Mucosa of descending colon (tissue), 3 donors: ENCODE data around the gene TMEM267. TPM values are rescaled to one million over a fixed set of nuclear protein-coding genes. Genes with fewer than 3 reads are reported as not detected.
A peak's percentile ranks its signal among the peaks of the same experiment; 100 is the strongest.
"Not testable (repeated sequence)": the region's sequence is repeated elsewhere in the genome, so short reads cannot be mapped to it uniquely, and the experiment has no call there.

Experiments
- ATAC-seq: fragments of 200-7000 bp; cut with Tn5 transposase; one replicate; pipeline ENCODE4 v1.9.1; 2020; ENCODE audit warnings: mild to moderate bottlenecking, moderate library complexity
- DNase-seq, 3 donors: peaks; one replicate each; pipeline ENCODE4 v3.0.0-alpha.2; 2020
- H3K36me3 ChIP-seq: fragments of 200-600 bp; one replicate; pipeline ENCODE4 v1.8.0; 2021; ENCODE audit warnings: low read depth, mild to moderate bottlenecking
- H3K4me1 ChIP-seq: fragments of 200-600 bp; one replicate; pipeline ENCODE4 v1.8.0; 2021; ENCODE audit warnings: low read depth, mild to moderate bottlenecking
- H3K4me3 ChIP-seq: fragments of 200-600 bp; one replicate; pipeline ENCODE4 v1.8.0; 2021; ENCODE audit warnings: mild to moderate bottlenecking
- H3K9me3 ChIP-seq: fragments of 200-600 bp; one replicate; pipeline ENCODE4 v1.8.0; 2021; ENCODE audit warnings: mild to moderate bottlenecking
- intact Hi-C, 2 donors: fragments of 100-400 bp; cut with DNase I in 1 of 2; cut with micrococcal nuclease in 1 of 2; formaldehyde crosslinking; loops; one replicate each; pipeline versions ENCODE4 v1.11.0 to v1.11.1; 2022; cut with DNase I, micrococcal nuclease
- total RNA-seq, 3 donors: library from RNA; stranded (reverse); fragmentation: NEBNext Ultra II Directional in 2 of 3; extraction: Animal tissue kit (Norgen Biotek cat#: 25700) in 2 of 3; gene quantifications; one replicate each; pipeline versions ENCODE4 v1.2.1 to v1.2.4, GENCODE V29; 2021 to 2023
- TF ChIP-seq, protein P1 (sequence below): fragments of 200-600 bp; IDR thresholded peaks from one replicate; pipeline ENCODE4 v1.8.0; 2022; ENCODE audit warnings: antibody characterized with exemption, mild to moderate bottlenecking
- donor health status: DM: no; HTN: no; CAD: no; lungs with moderate emphysema.
- donor health status: DM: no; HTN: no; CAD: no.
- donor health status: DM: no; HTN: yes; CAD: no.

TMEM267 gene
- total RNA-seq, 3 donors from 2014 or later = 8.2 to 10.7 (median 10.6) TPM

DNA sequence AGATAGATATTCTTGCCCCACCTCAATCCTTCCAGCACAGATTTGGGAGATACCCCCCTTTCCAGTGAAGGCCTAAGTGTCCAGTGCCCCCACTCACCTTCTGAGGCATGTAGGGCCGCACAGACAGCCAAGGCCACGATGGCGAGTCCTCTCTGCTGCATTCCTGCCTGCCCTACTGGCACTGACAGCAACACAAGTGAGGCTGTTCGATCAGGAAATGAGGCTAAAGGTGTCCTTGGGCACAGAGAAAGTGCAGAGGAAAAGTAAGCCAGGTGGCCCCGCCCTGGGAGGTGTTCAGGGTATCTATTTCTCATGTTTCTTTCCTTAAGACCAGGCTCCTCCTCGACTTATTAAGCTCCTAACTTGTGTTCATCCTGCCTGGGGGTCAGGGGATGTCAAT lies 71.5 kb downstream of the TMEM267 start, which contains the start of gene CCL28:
Gene CCL28 (minus strand): TSS at position 236 of the 400 bp plus-strand sequence. CDS start 75 bp downstream, at position 161.
- Histone ChIP-seq H3K36me3 (no peaks in the 10 kb centered on the region), H3K4me3 (no peak within 1 kb of the TSS), H3K9me3 (no peaks in the 10 kb centered on the region), H3K4me1 (peaks cover 9% of the 10 kb centered on the region)
- peak; percentile 80 for ATAC-seq
- peak; percentile 79 to 90 (median 82) for DNase-seq
- TF ChIP-seq, protein P1, sequence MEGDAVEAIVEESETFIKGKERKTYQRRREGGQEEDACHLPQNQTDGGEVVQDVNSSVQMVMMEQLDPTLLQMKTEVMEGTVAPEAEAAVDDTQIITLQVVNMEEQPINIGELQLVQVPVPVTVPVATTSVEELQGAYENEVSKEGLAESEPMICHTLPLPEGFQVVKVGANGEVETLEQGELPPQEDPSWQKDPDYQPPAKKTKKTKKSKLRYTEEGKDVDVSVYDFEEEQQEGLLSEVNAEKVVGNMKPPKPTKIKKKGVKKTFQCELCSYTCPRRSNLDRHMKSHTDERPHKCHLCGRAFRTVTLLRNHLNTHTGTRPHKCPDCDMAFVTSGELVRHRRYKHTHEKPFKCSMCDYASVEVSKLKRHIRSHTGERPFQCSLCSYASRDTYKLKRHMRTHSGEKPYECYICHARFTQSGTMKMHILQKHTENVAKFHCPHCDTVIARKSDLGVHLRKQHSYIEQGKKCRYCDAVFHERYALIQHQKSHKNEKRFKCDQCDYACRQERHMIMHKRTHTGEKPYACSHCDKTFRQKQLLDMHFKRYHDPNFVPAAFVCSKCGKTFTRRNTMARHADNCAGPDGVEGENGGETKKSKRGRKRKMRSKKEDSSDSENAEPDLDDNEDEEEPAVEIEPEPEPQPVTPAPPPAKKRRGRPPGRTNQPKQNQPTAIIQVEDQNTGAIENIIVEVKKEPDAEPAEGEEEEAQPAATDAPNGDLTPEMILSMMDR = no peak
- intact Hi-C loops = no loop called here

DNA sequence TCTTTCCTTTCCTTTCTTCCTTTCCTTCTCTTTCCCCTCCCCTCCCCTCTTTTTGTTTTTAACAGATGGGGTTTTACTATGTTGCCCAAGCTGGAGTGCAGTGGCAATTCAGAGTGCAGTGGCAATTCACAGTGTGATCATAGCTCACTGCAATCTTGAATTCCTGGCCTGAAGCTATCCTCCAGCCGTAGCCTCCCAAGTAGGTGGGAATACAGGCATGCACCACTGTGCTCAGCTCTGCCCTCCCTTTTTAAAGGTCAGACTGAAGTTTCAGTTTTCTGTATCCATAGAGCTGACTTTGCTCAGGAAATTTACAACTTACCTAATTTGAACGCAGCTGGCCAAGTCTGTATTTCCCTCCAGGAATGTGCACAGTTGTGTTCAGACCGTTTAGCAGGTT lies 72.2 kb downstream of the TMEM267 start:
- TF ChIP-seq, protein P1 = no peak
- DNase-seq (peak in 1 of 3 donors; percentile 41), ATAC-seq (peak; percentile 60)
- H3K4me3 ChIP-seq = no peak overlapping the region
- intact Hi-C loops = no loop called here
- no peaks in the 10 kb centered on the region for H3K9me3 ChIP-seq
- H3K36me3 ChIP-seq = no peaks in the 10 kb centered on the region
- H3K4me1 ChIP-seq = peaks cover 8% of the 10 kb centered on the region

DNA sequence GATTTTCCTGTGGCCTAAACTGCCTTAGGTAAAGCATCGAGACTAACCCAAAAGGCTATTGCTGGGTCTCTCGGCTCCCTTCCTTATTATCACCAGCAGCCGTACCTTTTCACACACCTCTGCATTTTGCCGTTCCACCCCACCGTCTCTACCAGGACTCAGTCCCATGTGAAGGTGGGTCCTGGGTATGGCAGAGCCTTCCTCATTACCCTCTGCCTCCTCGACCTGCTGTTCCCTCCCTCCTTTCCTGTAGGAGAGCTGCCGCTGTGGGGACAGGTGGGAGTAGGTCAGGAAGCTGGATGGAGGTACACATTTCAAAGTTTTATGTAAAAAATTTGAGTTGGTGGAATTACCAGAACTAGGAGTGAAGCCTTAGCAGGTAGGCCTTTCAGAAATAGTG lies 73.3 kb downstream of the TMEM267 start:
- ATAC-seq (peak; percentile 39), DNase-seq (peak in 2 of 3 donors; percentile 34 to 43)
- Histone ChIP-seq H3K4me1 (peaks cover 6% of the 10 kb centered on the region), H3K4me3 (no peak overlapping the region), H3K36me3 (no peaks in the 10 kb centered on the region), H3K9me3 (no peaks in the 10 kb centered on the region)
- TF ChIP-seq, protein P1 = no peak
- intact Hi-C loops = no loop called here

DNA sequence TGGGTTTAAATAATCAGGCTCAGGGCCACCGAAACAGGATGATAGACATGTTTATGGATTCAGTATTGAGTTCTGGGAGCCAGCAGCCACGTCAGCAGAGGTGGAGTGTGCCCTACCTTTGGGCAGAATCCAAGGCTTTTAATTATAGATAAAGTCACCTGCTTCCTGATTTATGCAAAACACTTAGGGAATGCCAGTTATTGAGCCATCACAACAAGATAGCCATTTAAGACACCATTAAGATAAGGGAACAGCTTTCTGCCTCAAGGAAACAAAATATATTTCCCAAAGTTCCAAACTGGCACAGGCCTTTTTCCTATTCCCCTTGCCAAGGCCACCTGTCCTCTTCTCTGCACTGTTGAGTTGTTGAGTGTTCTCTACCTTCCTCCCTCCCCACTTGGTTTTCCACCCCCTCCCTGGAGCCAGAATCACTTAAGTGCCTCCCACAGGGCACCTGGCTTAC lies 73.8 kb downstream of the TMEM267 start:
- intact Hi-C loops = no loop called here
- H3K9me3 ChIP-seq = no peaks in the 10 kb centered on the region
- peak; percentile 78 to 90 (median 79) for DNase-seq
- no peaks in the 10 kb centered on the region for H3K36me3 ChIP-seq
- no peak overlapping the region for H3K4me3 ChIP-seq
- peaks cover 6% of the 10 kb centered on the region for H3K4me1 ChIP-seq
- TF ChIP-seq, protein P1 = no peak
- peak; percentile 82 for ATAC-seq

DNA sequence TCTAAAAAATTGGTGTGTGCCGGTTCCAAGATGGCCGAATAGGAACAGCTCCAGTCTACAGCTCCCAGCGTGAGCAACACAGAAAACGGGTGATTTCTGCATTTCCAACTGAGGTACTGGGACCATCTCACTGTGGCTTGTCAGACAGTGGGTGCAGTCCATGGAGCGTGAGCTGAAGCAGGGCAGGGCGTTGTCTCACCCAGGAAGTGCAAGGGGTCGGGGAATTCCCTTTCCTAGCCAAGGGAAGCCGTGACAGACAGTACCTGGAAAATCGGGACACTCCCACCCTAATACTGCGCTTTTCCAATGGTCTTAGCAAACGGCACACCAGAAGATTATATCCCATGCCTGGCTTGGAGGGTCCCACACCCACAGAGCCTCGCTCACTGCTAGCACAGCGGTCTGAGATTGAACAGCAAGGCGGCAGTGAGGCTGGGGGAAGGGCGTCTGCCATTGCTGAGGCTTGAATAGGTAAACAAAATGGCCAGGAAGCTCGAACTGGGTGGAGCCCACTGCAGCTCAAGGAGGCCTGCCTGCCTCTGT lies 81.1 kb downstream of the TMEM267 start:
- H3K9me3 ChIP-seq, intact Hi-C loops, DNase-seq, H3K36me3 ChIP-seq, ATAC-seq, H3K4me3 ChIP-seq, H3K4me1 ChIP-seq: not testable (repeated sequence)

DNA sequence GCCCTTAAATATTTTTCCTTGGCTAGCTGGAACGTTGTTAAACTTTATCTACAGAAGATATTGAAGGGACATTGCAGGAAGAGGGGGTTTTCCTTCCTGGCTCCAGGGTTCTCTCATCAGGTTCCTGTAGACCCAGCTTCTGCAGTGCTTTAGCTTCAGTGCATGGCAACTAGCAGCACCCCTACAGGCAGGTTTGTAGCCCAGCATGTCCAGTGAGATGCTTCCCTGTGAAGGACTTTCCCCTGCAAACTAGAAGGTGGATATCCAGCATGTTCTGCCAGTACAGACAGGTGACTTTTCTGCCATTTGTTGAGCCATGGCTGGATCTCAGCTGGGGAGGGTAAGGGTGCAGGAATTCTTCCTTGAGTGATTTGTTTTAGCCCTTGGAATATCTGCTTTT lies 81.8 kb downstream of the TMEM267 start:
- TF ChIP-seq, protein P1 = no peak
- ATAC-seq (peak; percentile 35), DNase-seq (no peak)
- intact Hi-C loops = no loop called here
- Histone ChIP-seq H3K4me1 (peaks cover 4% of the 10 kb centered on the region), H3K36me3 (no peaks in the 10 kb centered on the region), H3K4me3 (no peak overlapping the region), H3K9me3 (no peaks in the 10 kb centered on the region)
